ENCODE results near the gene CMTM2. TPM values are rescaled to one million over a fixed set of nuclear protein-coding genes. Genes with fewer than 3 reads are reported as not detected.

The CMTM2 gene
- polyA plus RNA-seq, 1 experiment: not detected

GRCh38 chr16:66569827-66570405 is 9.3 kb upstream of the CMTM2 start:
- CTCF ChIA-PET: interaction anchor here (0.6 to 2.1 kb wide), 6 partner anchors 10 to 261 kb away, joined by 3 to 12 read pairs (median 3); partner anchors contain the start of gene NAE1
- Histone ChIP-seq H3K4me3 (ENCODE audit: low read depth, low read length) (no peak overlapping the region), H3K27ac (ENCODE audit: low read depth, low read length) (no peak overlapping the region), H3K27me3 (ENCODE audit: control insufficient read depth, insufficient read depth, low read length) (no peaks in the 10 kb centered on the region), H3K9me3 (ENCODE audit: control insufficient read depth, insufficient read depth, low read length) (no peaks in the 10 kb centered on the region; the same call in 1 of the 2 replicates)
- POLR2A ChIA-PET: interaction anchor here (1.4 to 1.5 kb wide), 2 partner anchors 9 to 18 kb away, joined by 5 read pairs; partner anchors contain the start of genes CKLF and CMTM2
- DNase-seq (ENCODE audit: low read depth, low spot score): no peak
- no peak for TF ChIP-seq CTCF (IDR thresholded peaks at IDR 0.05; ENCODE audit: low read depth, low read length)

- Histone ChIP-seq H3K27ac (ENCODE audit: low read depth, low read length) (no peak overlapping the region), H3K27me3 (ENCODE audit: control insufficient read depth, insufficient read depth, low read length) (no peaks in the 10 kb centered on the region), H3K4me3 (ENCODE audit: low read depth, low read length) (no peak overlapping the region), H3K9me3 (ENCODE audit: control insufficient read depth, insufficient read depth, low read length) (no peaks in the 10 kb centered on the region)
- CTCF ChIA-PET: interaction anchor here (1.1 kb wide), 1 partner anchor 37 kb away, joined by 3 read pairs; no protein-coding TSS in a partner anchor
- POLR2A ChIA-PET: no interaction called here
- no peak for TF ChIP-seq CTCF (IDR thresholded peaks at IDR 0.05; ENCODE audit: low read depth, low read length)
- DNase-seq (ENCODE audit: low read depth, low spot score): no peak
Observed at GRCh38 chr16:66572356-66572755, 6.9 kb upstream of the CMTM2 start.

GRCh38 chr16:66574081-66574480 is 5.2 kb upstream of the CMTM2 start:
- H3K4me3 ChIP-seq (ENCODE audit: low read depth, low read length): no peak overlapping the region
- no peak for TF ChIP-seq CTCF (IDR thresholded peaks at IDR 0.05; ENCODE audit: low read depth, low read length)
- no peak overlapping the region for H3K27ac ChIP-seq (ENCODE audit: low read depth, low read length)
- POLR2A ChIA-PET: no interaction called here
- H3K27me3 ChIP-seq (ENCODE audit: control insufficient read depth, insufficient read depth, low read length): peaks cover 12% of the 10 kb centered on the region
- CTCF ChIA-PET: interaction anchor here (1.8 kb wide), 1 partner anchor 77 kb away, joined by 4 read pairs; no protein-coding TSS in a partner anchor
- no peak for DNase-seq (ENCODE audit: low read depth, low spot score)
- H3K9me3 ChIP-seq (ENCODE audit: control insufficient read depth, insufficient read depth, low read length): no peaks in the 10 kb centered on the region

GRCh38 chr16:66574531-66574930 is 4.7 kb upstream of the CMTM2 start:
- no peak for DNase-seq (ENCODE audit: low read depth, low spot score)
- TF ChIP-seq CTCF (IDR thresholded peaks at IDR 0.05; ENCODE audit: low read depth, low read length): no peak
- ChIA-PET POLR2A (no interaction called here), CTCF (interaction anchor here (1.8 kb wide), 1 partner anchor 76 kb away, joined by 4 read pairs; no protein-coding TSS in a partner anchor)
- Histone ChIP-seq H3K4me3 (ENCODE audit: low read depth, low read length) (no peak overlapping the region), H3K27me3 (ENCODE audit: control insufficient read depth, insufficient read depth, low read length) (peaks cover 12% of the 10 kb centered on the region), H3K27ac (ENCODE audit: low read depth, low read length) (no peak overlapping the region), H3K9me3 (ENCODE audit: control insufficient read depth, insufficient read depth, low read length) (no peaks in the 10 kb centered on the region)

- no peaks in the 10 kb centered on the region for H3K9me3 ChIP-seq (ENCODE audit: control insufficient read depth, insufficient read depth, low read length)
- CTCF ChIA-PET: interaction anchor here (1.8 kb wide), 1 partner anchor 76 kb away, joined by 4 read pairs; no protein-coding TSS in a partner anchor
- POLR2A ChIA-PET: no interaction called here
- DNase-seq (ENCODE audit: low read depth, low spot score): no peak
- peaks cover 12% of the 10 kb centered on the region for H3K27me3 ChIP-seq (ENCODE audit: control insufficient read depth, insufficient read depth, low read length)
- no peak overlapping the region for H3K27ac ChIP-seq (ENCODE audit: low read depth, low read length)
- no peak for TF ChIP-seq CTCF (IDR thresholded peaks at IDR 0.05; ENCODE audit: low read depth, low read length)
- no peak overlapping the region for H3K4me3 ChIP-seq (ENCODE audit: low read depth, low read length)
Observed at GRCh38 chr16:66575060-66575459, 4.2 kb upstream of the CMTM2 start.

Measured in AG04450 (cell line).